ENCODE measurements around the gene ARL15.

Gene ARL15

DNA sequence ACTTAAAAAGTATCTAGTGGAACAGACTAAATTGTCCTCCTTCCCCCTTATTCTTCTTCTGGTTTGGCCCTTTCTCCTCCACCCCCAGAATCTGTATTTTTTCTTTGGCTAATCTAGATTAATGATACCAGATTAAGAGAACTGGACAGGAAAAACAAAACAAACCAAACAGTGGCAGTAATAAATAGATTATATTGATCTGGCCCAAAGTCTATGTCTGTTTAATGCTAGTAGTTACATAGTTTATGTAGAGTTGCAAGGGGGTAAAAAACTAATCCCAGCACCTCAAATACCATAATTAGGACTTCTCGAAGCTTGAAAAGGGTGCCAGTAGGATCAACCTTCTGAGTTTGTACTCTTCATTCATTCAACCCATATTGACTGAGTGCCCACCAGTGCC, 104.5 kb downstream of the ARL15 start:
- Histone ChIP-seq H3K36me3 (ENCODE audit: control insufficient read depth in 1 of 2, insufficient read depth in 2 of 2, low read length in 2 of 2) (no peaks in the 10 kb centered on the region), H2AK5ac (ENCODE audit: low read length) (no peak overlapping the region), H4K12ac (ENCODE audit: low read depth, low read length) (no peak overlapping the region), H3K27ac (ENCODE audit: low read depth, low read length) (no peak overlapping the region), H2BK120ac (ENCODE audit: insufficient read depth, low read length, poor library complexity) (no peak overlapping the region), H3K27me3 (ENCODE audit: insufficient read depth, low read length) (no peaks in the 10 kb centered on the region), H3K23ac (ENCODE audit: low read length) (no peak overlapping the region), H2AFZ (ENCODE audit: insufficient read depth, low read length, poor library complexity) (no peak overlapping the region), H3K9ac (ENCODE audit: low read length) (no peak overlapping the region), H3K4ac (ENCODE audit: low read depth, low read length) (no peak overlapping the region), H3K79me2 (ENCODE audit: control insufficient read depth, insufficient read depth, low read length, poor library complexity) (peaks cover 2% of the 10 kb centered on the region), H3K4me2 (ENCODE audit: low read length) (no peak overlapping the region), H4K91ac (ENCODE audit: low read depth, low read length) (no peak overlapping the region), H3K18ac (ENCODE audit: low read length) (no peak overlapping the region), H3K4me1 (ENCODE audit: control insufficient read depth in 1 of 2, insufficient read depth in 2 of 2, low read length in 2 of 2) (peaks cover 0 to 8% of the 10 kb centered on the region in 2 experiments), H2BK5ac (ENCODE audit: low read depth, low read length, poor library complexity) (no peak overlapping the region), H3K9me3 (ENCODE audit: insufficient read depth, low read depth, low read length) (no peaks in the 10 kb centered on the region), H2BK12ac (ENCODE audit: low read length) (no peak overlapping the region), H3K14ac (ENCODE audit: low read length) (no peak overlapping the region), H3K4me3 (ENCODE audit: low read depth, low read length) (no peak overlapping the region), H3K79me1 (ENCODE audit: low read length) (peaks cover 2% of the 10 kb centered on the region), H4K8ac (ENCODE audit: low read depth, low read length) (no peak overlapping the region)
- WGBS (ENCODE audit: extremely low coverage, insufficient coverage, insufficient read length), result no CpG with 5 or more reads among the region's 1 CpG
- DNase-seq, result no peak

DNA sequence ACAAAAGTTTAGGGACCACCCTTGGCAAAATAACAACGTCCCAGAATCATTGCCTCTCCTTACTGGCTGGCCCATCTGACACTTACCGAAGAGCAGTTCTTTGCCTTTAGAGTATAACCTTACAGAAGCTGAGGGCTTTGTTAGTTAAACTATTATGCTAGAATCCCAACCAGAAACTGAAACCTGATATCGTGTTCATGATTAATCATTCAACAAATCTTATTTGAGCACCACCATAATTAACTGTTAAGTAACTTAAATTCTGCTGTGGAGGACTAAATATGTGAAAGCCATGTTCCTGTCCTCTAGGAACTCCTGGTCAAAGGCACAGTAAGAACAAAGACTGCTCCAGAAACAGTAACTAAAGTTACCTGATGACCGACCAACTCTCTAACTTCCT, 104.9 kb downstream of the ARL15 start:
- Histone ChIP-seq H3K36me3 (ENCODE audit: control insufficient read depth in 1 of 2, insufficient read depth in 2 of 2, low read length in 2 of 2) (no peaks in the 10 kb centered on the region), H3K9ac (ENCODE audit: low read length) (no peak overlapping the region)
- no CpG with 5 or more reads among the region's 4 CpGs for WGBS (ENCODE audit: extremely low coverage, insufficient coverage, insufficient read length)

DNA sequence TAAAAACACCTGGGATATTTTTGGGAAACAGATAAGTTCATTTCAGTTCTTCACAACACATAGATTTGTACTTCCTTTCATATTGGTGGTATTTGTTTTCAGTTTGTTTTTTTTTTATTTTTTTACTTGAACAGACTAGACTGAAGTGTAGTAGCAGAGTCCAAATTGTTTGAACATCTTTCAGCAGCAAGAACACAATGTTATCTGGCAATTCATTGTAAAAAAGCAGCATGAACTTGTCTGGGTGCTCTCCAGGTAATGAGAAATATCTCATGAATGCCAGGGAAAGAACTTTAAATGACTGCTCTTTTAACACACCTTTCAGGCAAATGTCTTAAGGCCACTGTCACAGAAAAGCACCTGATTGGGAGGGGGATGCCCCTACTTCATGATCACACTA, 113.4 kb downstream of the ARL15 start:
- no peak overlapping the region for H3K4me3 ChIP-seq (ENCODE audit: low read depth, low read length)
- no peak overlapping the region for H3K27ac ChIP-seq (ENCODE audit: low read depth, low read length)
- no peak overlapping the region for H2AK5ac ChIP-seq (ENCODE audit: low read length)
- no peak overlapping the region for H3K4me2 ChIP-seq (ENCODE audit: low read length)
- no peaks in the 10 kb centered on the region for H3K79me1 ChIP-seq (ENCODE audit: low read length)
- H2BK120ac ChIP-seq (ENCODE audit: insufficient read depth, low read length, poor library complexity), result no peak overlapping the region
- peaks cover 2% of the 10 kb centered on the region for H3K79me2 ChIP-seq (ENCODE audit: control insufficient read depth, insufficient read depth, low read length, poor library complexity)
- no peak overlapping the region for H3K9ac ChIP-seq (ENCODE audit: low read length)
- no peak overlapping the region for H4K91ac ChIP-seq (ENCODE audit: low read depth, low read length)
- H3K23ac ChIP-seq (ENCODE audit: low read length), result no peak overlapping the region
- no peak overlapping the region for H2AFZ ChIP-seq (ENCODE audit: insufficient read depth, low read length, poor library complexity)
- DNase-seq, result no peak
- no peaks in the 10 kb centered on the region for H3K4me1 ChIP-seq (ENCODE audit: control insufficient read depth in 1 of 2, insufficient read depth in 2 of 2, low read length in 2 of 2)
- H4K8ac ChIP-seq (ENCODE audit: low read depth, low read length), result no peak overlapping the region
- no peak overlapping the region for H2BK12ac ChIP-seq (ENCODE audit: low read length)
- H3K9me3 ChIP-seq (ENCODE audit: insufficient read depth, low read depth, low read length), result no peaks in the 10 kb centered on the region
- H4K12ac ChIP-seq (ENCODE audit: low read depth, low read length), result no peak overlapping the region
- no peaks in the 10 kb centered on the region for H3K27me3 ChIP-seq (ENCODE audit: insufficient read depth, low read length)
- no peak overlapping the region for H2BK5ac ChIP-seq (ENCODE audit: low read depth, low read length, poor library complexity)
- no peaks in the 10 kb centered on the region for H3K36me3 ChIP-seq (ENCODE audit: control insufficient read depth in 1 of 2, insufficient read depth in 2 of 2, low read length in 2 of 2)
- no peak overlapping the region for H3K18ac ChIP-seq (ENCODE audit: low read length)
- no peak overlapping the region for H3K4ac ChIP-seq (ENCODE audit: low read depth, low read length)
- no peak overlapping the region for H3K14ac ChIP-seq (ENCODE audit: low read length)

More for the DNA sequence above, 104.9 kb downstream of the ARL15 start:
- peaks cover 2% of the 10 kb centered on the region for H3K79me2 ChIP-seq (ENCODE audit: control insufficient read depth, insufficient read depth, low read length, poor library complexity)
- H4K12ac ChIP-seq (ENCODE audit: low read depth, low read length), result no peak overlapping the region
- H3K23ac ChIP-seq (ENCODE audit: low read length), result no peak overlapping the region
- H2AFZ ChIP-seq (ENCODE audit: insufficient read depth, low read length, poor library complexity), result no peak overlapping the region
- no peak overlapping the region for H3K4me2 ChIP-seq (ENCODE audit: low read length)
- H3K4me1 ChIP-seq (ENCODE audit: control insufficient read depth in 1 of 2, insufficient read depth in 2 of 2, low read length in 2 of 2), result peaks cover 0 to 8% of the 10 kb centered on the region in 2 experiments
- no peak overlapping the region for H2AK5ac ChIP-seq (ENCODE audit: low read length)
- H4K91ac ChIP-seq (ENCODE audit: low read depth, low read length), result no peak overlapping the region
- no peak overlapping the region for H2BK12ac ChIP-seq (ENCODE audit: low read length)
- H3K27ac ChIP-seq (ENCODE audit: low read depth, low read length), result no peak overlapping the region
- H4K8ac ChIP-seq (ENCODE audit: low read depth, low read length), result no peak overlapping the region
- no peak overlapping the region for H3K4ac ChIP-seq (ENCODE audit: low read depth, low read length)
- DNase-seq, result no peak
- peaks cover 2% of the 10 kb centered on the region for H3K79me1 ChIP-seq (ENCODE audit: low read length)
- no peak overlapping the region for H3K14ac ChIP-seq (ENCODE audit: low read length)
- no peak overlapping the region for H2BK120ac ChIP-seq (ENCODE audit: insufficient read depth, low read length, poor library complexity)
- H2BK5ac ChIP-seq (ENCODE audit: low read depth, low read length, poor library complexity), result no peak overlapping the region
- H3K18ac ChIP-seq (ENCODE audit: low read length), result no peak overlapping the region
- no peaks in the 10 kb centered on the region for H3K27me3 ChIP-seq (ENCODE audit: insufficient read depth, low read length)
- H3K4me3 ChIP-seq (ENCODE audit: low read depth, low read length), result no peak overlapping the region
- no peaks in the 10 kb centered on the region for H3K9me3 ChIP-seq (ENCODE audit: insufficient read depth, low read depth, low read length)

DNA sequence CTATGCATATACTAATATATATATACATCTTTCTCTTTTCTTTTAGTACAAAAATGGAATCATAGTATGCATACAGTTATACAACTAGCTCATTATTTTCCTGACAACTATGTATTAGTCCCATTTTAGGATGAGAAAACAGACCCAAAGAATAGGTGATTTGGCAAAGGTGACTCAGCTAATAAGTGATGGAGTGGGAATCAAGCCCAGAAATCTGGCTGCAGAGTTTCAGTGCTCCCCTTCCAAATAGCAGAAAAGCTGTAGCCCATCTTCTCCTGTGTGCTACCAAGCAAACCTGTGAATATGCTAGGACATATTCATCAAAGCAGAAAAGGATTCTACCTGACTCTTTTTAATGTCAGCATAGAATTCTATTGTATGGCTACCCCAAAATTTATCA, 114.7 kb downstream of the ARL15 start:
- Histone ChIP-seq H3K23ac (ENCODE audit: low read length) (no peak overlapping the region), H3K9me3 (ENCODE audit: insufficient read depth, low read depth, low read length) (no peaks in the 10 kb centered on the region), H3K18ac (ENCODE audit: low read length) (no peak overlapping the region), H3K4ac (ENCODE audit: low read depth, low read length) (no peak overlapping the region), H2BK5ac (ENCODE audit: low read depth, low read length, poor library complexity) (no peak overlapping the region), H3K36me3 (ENCODE audit: control insufficient read depth in 1 of 2, insufficient read depth in 2 of 2, low read length in 2 of 2) (no peaks in the 10 kb centered on the region), H2AFZ (ENCODE audit: insufficient read depth, low read length, poor library complexity) (no peak overlapping the region), H3K4me2 (ENCODE audit: low read length) (no peak overlapping the region), H2BK120ac (ENCODE audit: insufficient read depth, low read length, poor library complexity) (no peak overlapping the region), H3K79me2 (ENCODE audit: control insufficient read depth, insufficient read depth, low read length, poor library complexity) (no peaks in the 10 kb centered on the region), H3K14ac (ENCODE audit: low read length) (no peak overlapping the region), H3K4me1 (ENCODE audit: control insufficient read depth in 1 of 2, insufficient read depth in 2 of 2, low read length in 2 of 2) (no peaks in the 10 kb centered on the region), H3K27me3 (ENCODE audit: insufficient read depth, low read length) (no peaks in the 10 kb centered on the region), H3K9ac (ENCODE audit: low read length) (no peak overlapping the region), H2BK12ac (ENCODE audit: low read length) (no peak overlapping the region), H4K91ac (ENCODE audit: low read depth, low read length) (no peak overlapping the region), H3K4me3 (ENCODE audit: low read depth, low read length) (no peak overlapping the region), H4K12ac (ENCODE audit: low read depth, low read length) (no peak overlapping the region), H3K27ac (ENCODE audit: low read depth, low read length) (no peak overlapping the region), H3K79me1 (ENCODE audit: low read length) (no peaks in the 10 kb centered on the region), H2AK5ac (ENCODE audit: low read length) (no peak overlapping the region), H4K8ac (ENCODE audit: low read depth, low read length) (no peak overlapping the region)
- DNase-seq, result no peak

DNA sequence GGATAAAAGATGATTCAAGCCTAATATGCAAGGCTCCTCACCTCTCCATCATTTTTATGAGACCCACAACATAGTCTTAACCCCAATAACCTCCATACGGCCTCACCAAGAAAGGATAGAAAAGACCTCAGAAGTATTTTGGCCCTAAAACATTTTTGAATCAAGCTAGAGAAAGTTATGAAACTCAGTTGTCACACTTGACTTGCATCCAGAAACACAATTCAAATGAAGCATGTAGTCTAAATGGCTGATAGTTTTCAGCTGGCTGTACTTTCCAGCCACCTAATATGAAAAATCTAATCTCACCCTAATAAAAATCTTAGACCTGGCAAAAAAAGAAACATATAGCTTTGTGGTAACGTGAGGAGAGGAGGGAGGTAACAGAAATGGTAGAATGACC, 116.1 kb downstream of the ARL15 start:
- Histone ChIP-seq H3K36me3 (ENCODE audit: control insufficient read depth in 1 of 2, insufficient read depth in 2 of 2, low read length in 2 of 2) (no peaks in the 10 kb centered on the region), H4K8ac (ENCODE audit: low read depth, low read length) (no peak overlapping the region), H3K14ac (ENCODE audit: low read length) (no peak overlapping the region), H3K23ac (ENCODE audit: low read length) (no peak overlapping the region), H2BK12ac (ENCODE audit: low read length) (no peak overlapping the region), H3K79me1 (ENCODE audit: low read length) (no peaks in the 10 kb centered on the region), H3K4ac (ENCODE audit: low read depth, low read length) (no peak overlapping the region), H2BK120ac (ENCODE audit: insufficient read depth, low read length, poor library complexity) (no peak overlapping the region), H4K91ac (ENCODE audit: low read depth, low read length) (no peak overlapping the region), H2BK5ac (ENCODE audit: low read depth, low read length, poor library complexity) (no peak overlapping the region), H2AFZ (ENCODE audit: insufficient read depth, low read length, poor library complexity) (no peak overlapping the region), H3K18ac (ENCODE audit: low read length) (no peak overlapping the region), H3K9me3 (ENCODE audit: insufficient read depth, low read depth, low read length) (no peaks in the 10 kb centered on the region), H3K27me3 (ENCODE audit: insufficient read depth, low read length) (no peaks in the 10 kb centered on the region), H4K12ac (ENCODE audit: low read depth, low read length) (no peak overlapping the region), H3K9ac (ENCODE audit: low read length) (no peak overlapping the region), H3K4me1 (ENCODE audit: control insufficient read depth in 1 of 2, insufficient read depth in 2 of 2, low read length in 2 of 2) (no peaks in the 10 kb centered on the region), H3K27ac (ENCODE audit: low read depth, low read length) (no peak overlapping the region), H3K79me2 (ENCODE audit: control insufficient read depth, insufficient read depth, low read length, poor library complexity) (no peaks in the 10 kb centered on the region), H2AK5ac (ENCODE audit: low read length) (no peak overlapping the region), H3K4me2 (ENCODE audit: low read length) (no peak overlapping the region), H3K4me3 (ENCODE audit: low read depth, low read length) (no peak overlapping the region)
- no peak for DNase-seq
- no CpG with 5 or more reads among the region's 2 CpGs for WGBS (ENCODE audit: extremely low coverage, insufficient coverage, insufficient read length)

Measured in trophoblast cell (in vitro differentiated cells and primary cell).